K562 (cell line): Measurements from ENCODE around the gene BTNL8. TPM values are rescaled to one million over a fixed set of nuclear protein-coding genes. Genes with fewer than 3 reads are reported as not detected.
A peak's percentile ranks its signal among the peaks of the same experiment; 100 is the strongest.

Experiments used
- BCLAF1 ChIP-seq, 2 experiments: fragments of 450-650 bp in 1 of 2; IDR thresholded peaks; 2 replicates each; pipeline ENCODE4 v1.6.1; 2011 to 2017; ENCODE audit warnings: low read depth in 2 of 2, antibody characterized with exemption in 1 of 2, borderline replicate concordance in 1 of 2, low read length in 1 of 2, mild to moderate bottlenecking in 1 of 2, mixed read lengths in 1 of 2; ENCODE audit not compliant: control insufficient read depth in 1 of 2
- CLOCK ChIP-seq: fragments of 250-450 bp; sonication (Bioruptor Pico); IDR thresholded peaks from 2 replicates; pipeline ENCODE4 v1.4.0; 2020; ENCODE audit warnings: mild to moderate bottlenecking, moderate library complexity, borderline replicate concordance
- CREM ChIP-seq: IDR thresholded peaks from 2 replicates; pipeline ENCODE4 v1.6.1; 2014; ENCODE audit warnings: antibody characterized with exemption, low read depth
- FOXA1 ChIP-seq: fragments of 450-650 bp; IDR thresholded peaks from 2 replicates; pipeline ENCODE4 v1.6.1; 2016; ENCODE audit warnings: mild to moderate bottlenecking, borderline replicate concordance
- KDM5B ChIP-seq: fragments of 200-600 bp; sonication (generic); IDR thresholded peaks from 2 replicates; pipeline ENCODE4 v1.6.1; 2012; ENCODE audit warnings: low read depth, mild to moderate bottlenecking, moderate library complexity, low read length, control low read depth, inconsistent platforms; ENCODE audit not compliant: insufficient replicate concordance
- TFAP4 ChIP-seq: sonication (generic); formaldehyde crosslinking; IDR thresholded peaks from 2 replicates; pipeline ENCODE4 v1.8.0; 2022; ENCODE audit warnings: missing genetic modification reagents, mild to moderate bottlenecking, moderate library complexity, borderline replicate concordance
- ZBTB40 ChIP-seq, 2 experiments: fragments of 450-650 bp in 1 of 2; sonication (generic) in 1 of 2; formaldehyde crosslinking in 1 of 2; IDR thresholded peaks; 2 replicates each; pipeline versions ENCODE4 v1.7.1 to v1.9.0; 2016 to 2022; ENCODE audit warnings: inconsistent platforms in 1 of 2, mild to moderate bottlenecking in 1 of 2, missing genetic modification reagents in 1 of 2
- ZNF282 ChIP-seq: sonication (generic); formaldehyde crosslinking; IDR thresholded peaks from 2 replicates; pipeline ENCODE4 v1.8.1; 2023; ENCODE audit warnings: missing genetic modification reagents
- polyA plus RNA-seq, 8 experiments: library from polyadenylated mRNA; depleted of rRNA in 4 of 8; stranded (reverse) in 5 of 8; unstranded in 3 of 8; fragments of >200 nt; fragmentation: Nextera tagmentation in 2 of 8; fragmentation: Illumina TruSeq in 1 of 8; extraction: Ambion mirVana in 2 of 8; extraction: Trizol in 1 of 8; gene quantifications; 2 replicates each; pipeline versions ENCODE4 v1.2.1 to v1.2.3, GENCODE V29; 2011 to 2014; ENCODE audit warnings: inconsistent platforms in 1 of 8, missing spikeins in 1 of 8
- total RNA-seq, 7 experiments: library from RNA; depleted of rRNA in 6 of 7; stranded (reverse); fragments of >200 nt in 6 of 7; fragmentation: Illumina TruSeq in 2 of 7; extraction: Trizol in 2 of 7; gene quantifications; 2 replicates each; pipeline versions ENCODE4 v1.2.1 to v1.2.3, GENCODE V29; 2011 to 2021; ENCODE audit warnings: low replicate concordance in 1 of 7

The BTNL8 gene
- total and polyA plus RNA-seq, 9 of the 15 experiments (the other 6 are each of a cell fraction or from before 2014, with no cell fraction given), result 0.04 to 0.18 (median 0.07) TPM; not detected in 6

- TF ChIP-seq ZBTB40 (IDR thresholded peaks at IDR 0.05) (peak; percentile 96), ZBTB40 (CRISPR knock-in tag; IDR thresholded peaks at IDR 0.05) (no peak), CREM (peak; percentile 47; the same call in 1 of the 2 replicates), CLOCK (CRISPR knock-in tag) (no peak), BCLAF1 (IDR thresholded peaks at IDR 0.05; ENCODE audit: borderline replicate concordance in 1 of 2, control insufficient read depth in 1 of 2, low read depth in 2 of 2, low read length in 1 of 2) (peak in 1 of 2 experiments; percentile 94; a peak in 1 of 4 replicates), ZNF282 (CRISPR knock-in tag) (no peak), TFAP4 (peak; percentile 95), KDM5B (peak; percentile 64), FOXA1 (no peak)
Observed at GRCh38 chr5:180860887-180861822, 37.8 kb upstream of the BTNL8 start, which contains the start of gene ZFP62 (continued).
